Smooth muscle cell (in vitro differentiated cells): ENCODE results near the gene TSC22D1. TPM values are rescaled to one million over a fixed set of nuclear protein-coding genes. Genes with fewer than 3 reads are reported as not detected.
"Not testable (repeated sequence)": the region's sequence is repeated elsewhere in the genome, so short reads cannot be mapped to it uniquely, and the experiment has no call there.

ENCODE experiments used
- DNase-seq: peaks from one replicate; lab custom pipeline; 2025; ENCODE audit not compliant: unreplicated experiment; lab: John Stamatoyannopoulos, UW
- H2AFZ ChIP-seq: fragments of 200-600 bp; sonication (generic); 2 replicates; pipeline ENCODE4 v1.6.0; 2016; ENCODE audit warnings: antibody characterized with exemption, low read depth, mild to moderate bottlenecking
- H3F3A ChIP-seq: fragments of 200-600 bp; sonication (generic); 2 replicates; pipeline ENCODE4 v1.6.0; 2017; ENCODE audit warnings: antibody characterized with exemption, low read depth
- H3K27ac ChIP-seq: fragments of 200-600 bp; sonication (generic); 2 replicates; pipeline ENCODE4 v1.5.1; 2016; ENCODE audit warnings: low read depth, mild to moderate bottlenecking
- H3K27me3 ChIP-seq: fragments of 200-600 bp; sonication (generic); 2 replicates; pipeline ENCODE4 v1.6.1; 2016; ENCODE audit warnings: low read depth, mild to moderate bottlenecking
- H3K36me3 ChIP-seq: fragments of 200-600 bp; sonication (generic); 2 replicates; pipeline ENCODE4 v1.5.1; 2016; ENCODE audit warnings: low read depth
- H3K4me1 ChIP-seq: fragments of 200-600 bp; sonication (generic); 2 replicates; pipeline ENCODE4 v1.5.1; 2016; ENCODE audit warnings: low read depth
- H3K4me2 ChIP-seq: fragments of 200-600 bp; sonication (generic); 2 replicates; pipeline ENCODE4 v1.6.0; 2016; ENCODE audit warnings: mild to moderate bottlenecking
- H3K4me3 ChIP-seq: fragments of 200-600 bp; sonication (generic); 2 replicates; pipeline ENCODE4 v1.5.1; 2016; ENCODE audit warnings: mild to moderate bottlenecking
- H3K79me2 ChIP-seq: fragments of 200-600 bp; sonication (generic); 2 replicates; pipeline ENCODE4 v1.6.0; 2016; ENCODE audit warnings: low read depth, mild to moderate bottlenecking
- H3K9ac ChIP-seq: fragments of 200-600 bp; sonication (generic); 2 replicates; pipeline ENCODE4 v1.6.0; 2016; ENCODE audit warnings: low read depth
- H3K9me3 ChIP-seq: fragments of 200-600 bp; sonication (generic); replicated peaks from 2 replicates; pipeline ENCODE4 v1.5.1; 2016; ENCODE audit warnings: low read depth
- H4K20me1 ChIP-seq: fragments of 200-600 bp; sonication (generic); 2 replicates; pipeline ENCODE4 v1.6.0; 2016; ENCODE audit warnings: low read depth
- CTCF ChIP-seq: fragments of 200-600 bp; sonication (generic); IDR thresholded peaks from 2 replicates; pipeline ENCODE4 v1.5.1; 2017; ENCODE audit warnings: borderline replicate concordance, mild to moderate bottlenecking, antibody characterized with exemption; ENCODE audit not compliant: insufficient read depth, poor library complexity, severe bottlenecking
- WGBS: methylation state at CpG from one replicate; pipeline ENCODE4 v1.1.7; 2016; ENCODE audit warnings: low lambda C conversion rate; 5-methylcytosine and 5-hydroxymethylcytosine counted together
- polyA plus RNA-seq: library from polyadenylated mRNA; unstranded; fragments of >200 nt; fragmentation: Nextera tagmentation; extraction: Ambion mirVana; gene quantifications from 2 replicates; pipeline ENCODE4 v1.2.1, GENCODE V29; 2016
- total RNA-seq: library from RNA; depleted of rRNA; stranded (reverse); fragments of >200 nt; gene quantifications from 2 replicates; pipeline ENCODE4 v1.2.3, GENCODE V29; 2014

The TSC22D1 gene
- total and polyA plus RNA-seq, 2 experiments from 2014 or later: 117 to 159 TPM

- WGBS: 94% methylated on average over 1 of the region's 1 CpG
- Histone ChIP-seq H3K4me3 (no peak overlapping the region), H2AFZ (no peak overlapping the region), H3K27ac (no peak overlapping the region), H3K79me2 (no peaks in the 10 kb centered on the region), H3K9ac (no peak overlapping the region), H3K27me3 (no peaks in the 10 kb centered on the region), H3K4me2 (no peak overlapping the region), H3K9me3 (no peaks in the 10 kb centered on the region), H3K36me3 (no peaks in the 10 kb centered on the region), H4K20me1 (peaks cover 71% of the 10 kb centered on the region), H3K4me1 (no peaks in the 10 kb centered on the region), H3F3A (no peaks in the 10 kb centered on the region)
- no peak for DNase-seq
- TF ChIP-seq CTCF: no peak
Observed at GRCh38 chr13:44464471-44464870, 111.7 kb downstream of the TSC22D1 start.

GRCh38 chr13:44463759-44464158 lies 112.4 kb downstream of the TSC22D1 start:
- 92% methylated on average over 1 of the region's 1 CpG for WGBS
- Histone ChIP-seq H3K79me2 (no peaks in the 10 kb centered on the region), H3K27me3 (no peaks in the 10 kb centered on the region), H3K9me3 (no peaks in the 10 kb centered on the region), H3F3A (no peaks in the 10 kb centered on the region), H3K27ac (no peak overlapping the region), H2AFZ (no peak overlapping the region), H3K4me2 (no peak overlapping the region), H3K9ac (no peak overlapping the region), H3K4me1 (no peaks in the 10 kb centered on the region), H3K36me3 (no peaks in the 10 kb centered on the region), H3K4me3 (no peak overlapping the region), H4K20me1 (peaks cover 74% of the 10 kb centered on the region)
- no peak for TF ChIP-seq CTCF
- no peak for DNase-seq

GRCh38 chr13:44459674-44460073 lies 116.5 kb downstream of the TSC22D1 start:
- no peak overlapping the region for H3K27ac ChIP-seq
- no peaks in the 10 kb centered on the region for H3K79me2 ChIP-seq
- no peak overlapping the region for H3K4me3 ChIP-seq
- over 99% methylated on average over 9 of the region's 9 CpGs for WGBS
- no peak for TF ChIP-seq CTCF
- no peaks in the 10 kb centered on the region for H3K9me3 ChIP-seq
- H3K27me3 ChIP-seq: no peaks in the 10 kb centered on the region
- no peaks in the 10 kb centered on the region for H3F3A ChIP-seq
- no peak overlapping the region for H3K9ac ChIP-seq
- H2AFZ ChIP-seq: no peak overlapping the region
- no peak for DNase-seq
- no peak overlapping the region for H3K4me2 ChIP-seq
- no peaks in the 10 kb centered on the region for H3K4me1 ChIP-seq
- H4K20me1 ChIP-seq: peaks cover 52% of the 10 kb centered on the region
- H3K36me3 ChIP-seq: no peaks in the 10 kb centered on the region

- TF ChIP-seq CTCF: no peak
- Histone ChIP-seq H3K9me3 (no peaks in the 10 kb centered on the region), H3K27ac (no peak overlapping the region), H3K27me3 (no peaks in the 10 kb centered on the region), H3K36me3 (no peaks in the 10 kb centered on the region), H4K20me1 (peaks cover 41% of the 10 kb centered on the region), H3F3A (no peaks in the 10 kb centered on the region), H3K4me3 (no peak overlapping the region), H3K9ac (no peak overlapping the region), H3K79me2 (no peaks in the 10 kb centered on the region), H3K4me1 (no peaks in the 10 kb centered on the region), H3K4me2 (no peak overlapping the region), H2AFZ (no peak overlapping the region)
- WGBS: 95% methylated on average over 17 of the region's 17 CpGs
- DNase-seq: no peak
Observed at GRCh38 chr13:44458313-44458975, 117.7 kb downstream of the TSC22D1 start.

DNA sequence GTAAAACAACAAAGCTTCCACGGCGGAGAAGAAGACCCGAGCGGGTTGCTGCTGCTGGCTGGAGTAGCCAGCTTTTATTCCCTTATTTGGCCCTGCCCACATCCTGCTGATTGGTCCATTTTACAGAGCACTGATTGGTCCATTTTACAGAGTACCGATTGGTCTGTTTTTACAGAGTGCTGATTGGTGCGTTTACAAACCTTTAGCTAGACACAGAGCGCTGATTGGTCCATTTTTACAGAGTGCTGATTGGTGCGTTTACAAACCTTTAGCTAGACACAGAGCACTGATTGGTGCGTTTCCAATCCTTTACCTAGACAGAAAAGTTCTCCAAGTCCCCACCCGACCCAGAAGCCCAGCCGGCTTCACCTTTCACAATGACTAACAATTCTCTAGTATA lies 119.9 kb downstream of the TSC22D1 start:
- not testable (repeated sequence) for H3K9ac ChIP-seq, H3K4me3 ChIP-seq, H3K27ac ChIP-seq, H3K4me1 ChIP-seq, DNase-seq, H3K9me3 ChIP-seq, H3K79me2 ChIP-seq, H3K27me3 ChIP-seq, H3K4me2 ChIP-seq, H3K36me3 ChIP-seq, H2AFZ ChIP-seq, H3F3A ChIP-seq
- WGBS: 99% methylated on average over 11 of the region's 11 CpGs
- peaks cover 28% of the 10 kb centered on the region for H4K20me1 ChIP-seq
